WTC11 (cell line): ENCODE results near the gene DGLUCY. TPM values are rescaled to one million over a fixed set of nuclear protein-coding genes. Genes with fewer than 3 reads are reported as not detected.
A peak's percentile ranks its signal among the peaks of the same experiment; 100 is the strongest.

Experiments used
- ATAC-seq: fragments of 200-7000 bp; cut with Tn5 transposase; 2 replicates; pipeline ENCODE4 v1.10.0; 2021; ENCODE audit warnings: mild to moderate bottlenecking, moderate library complexity
- CTCF ChIA-PET: fragments of 300-600 bp; sonication (Branson Sonifier 250); formaldehyde crosslinking; loops from one replicate; lab custom pipeline; 2021; ENCODE audit warnings: antibody characterized with exemption; lab: Charles Lee
- POLR2A ChIA-PET: fragments of 350-600 bp; sonication (Branson Sonifier 250); formaldehyde crosslinking; loops from one replicate; lab custom pipeline; 2021; ENCODE audit warnings: antibody characterized with exemption; lab: Charles Lee
- DNase-seq: peaks from one replicate; pipeline ENCODE4 v3.0.0; 2021; ENCODE audit warnings: low spot score
- H3K27ac Mint-ChIP-seq: 2 replicates; pipeline ENCODE4 v1.8.0; 2021; ENCODE audit warnings: mixed read lengths
- H3K27me3 Mint-ChIP-seq: 2 replicates; pipeline ENCODE4 v1.8.0; 2021; ENCODE audit warnings: low read depth, mild to moderate bottlenecking, moderate library complexity, mixed read lengths
- H3K36me3 Mint-ChIP-seq: 2 replicates; pipeline ENCODE4 v1.8.0; 2021; ENCODE audit warnings: mixed read lengths
- H3K4me1 Mint-ChIP-seq: 2 replicates; pipeline ENCODE4 v1.8.0; 2022; ENCODE audit warnings: mixed read lengths
- H3K4me3 Mint-ChIP-seq: 2 replicates; pipeline ENCODE4 v1.8.0; 2021; ENCODE audit warnings: mild to moderate bottlenecking, moderate library complexity, mixed read lengths
- H3K9me3 Mint-ChIP-seq: 2 replicates; pipeline ENCODE4 v1.8.0; 2021; ENCODE audit warnings: mixed read lengths
- CBFB ChIP-seq: sonication (generic); formaldehyde crosslinking; IDR thresholded peaks from 2 replicates; pipeline ENCODE4 v1.8.1; 2022; ENCODE audit warnings: mild to moderate bottlenecking, low read depth, missing genetic modification reagents
- CREB1 ChIP-seq: sonication (generic); formaldehyde crosslinking; IDR thresholded peaks from 2 replicates; pipeline ENCODE4 v1.8.0; 2023; ENCODE audit warnings: mild to moderate bottlenecking, missing genetic modification reagents
- ELF4 ChIP-seq: sonication (generic); formaldehyde crosslinking; IDR thresholded peaks from 2 replicates; pipeline ENCODE4 v1.8.1; 2022; ENCODE audit warnings: low read depth, mild to moderate bottlenecking, moderate library complexity, missing genetic modification reagents
- ESRRA ChIP-seq: sonication (generic); formaldehyde crosslinking; IDR thresholded peaks from 2 replicates; pipeline ENCODE4 v1.8.1; 2022; ENCODE audit warnings: mild to moderate bottlenecking, missing genetic modification reagents, borderline replicate concordance
- FOXK1 ChIP-seq: sonication (generic); formaldehyde crosslinking; IDR thresholded peaks from 2 replicates; pipeline ENCODE4 v1.8.0; 2022; ENCODE audit warnings: mild to moderate bottlenecking, moderate library complexity, missing genetic modification reagents
- GRHL2 ChIP-seq: fragments of 250-450 bp; sonication (Bioruptor Pico); IDR thresholded peaks from 2 replicates; pipeline ENCODE4 v1.8.0; 2022; ENCODE audit warnings: mild to moderate bottlenecking, moderate library complexity; ENCODE audit not compliant: insufficient replicate concordance, severe bottlenecking
- GTF2I ChIP-seq: fragments of 250-450 bp; sonication (Bioruptor Pico); conservative IDR thresholded peaks from 2 replicates; pipeline ENCODE4 v1.4.0; 2021; ENCODE audit warnings: mild to moderate bottlenecking
- IRF2 ChIP-seq: sonication (generic); formaldehyde crosslinking; IDR thresholded peaks from 2 replicates; pipeline ENCODE4 v1.8.0; 2022; ENCODE audit warnings: low read depth, missing genetic modification reagents, borderline replicate concordance
- JAZF1 ChIP-seq: fragments of 250-450 bp; sonication (Bioruptor Pico); IDR thresholded peaks from 2 replicates; pipeline ENCODE4 v1.9.0; 2021; ENCODE audit warnings: moderate library complexity, mild to moderate bottlenecking, inconsistent platforms
- JUN ChIP-seq: sonication (generic); formaldehyde crosslinking; IDR thresholded peaks from 2 replicates; pipeline ENCODE4 v1.8.0; 2023; ENCODE audit warnings: mild to moderate bottlenecking, missing genetic modification reagents
- NFE2L1 ChIP-seq: sonication (generic); formaldehyde crosslinking; IDR thresholded peaks from 2 replicates; pipeline ENCODE4 v1.8.1; 2023; ENCODE audit warnings: missing genetic modification reagents
- NR2C2 ChIP-seq: sonication (generic); formaldehyde crosslinking; IDR thresholded peaks from 2 replicates; pipeline ENCODE4 v1.8.0; 2022; ENCODE audit warnings: mild to moderate bottlenecking, missing genetic modification reagents
- NR3C1 ChIP-seq: sonication (generic); formaldehyde crosslinking; conservative IDR thresholded peaks from 2 replicates; pipeline ENCODE4 v1.8.1; 2023; ENCODE audit warnings: low read depth, mild to moderate bottlenecking, missing genetic modification reagents
- PREB ChIP-seq: sonication (generic); formaldehyde crosslinking; IDR thresholded peaks from 2 replicates; pipeline ENCODE4 v1.8.1; 2022; ENCODE audit warnings: mild to moderate bottlenecking, missing genetic modification reagents, moderate library complexity, borderline replicate concordance
- RELA ChIP-seq: sonication (generic); formaldehyde crosslinking; IDR thresholded peaks from 2 replicates; pipeline ENCODE4 v1.8.1; 2022; ENCODE audit warnings: missing genetic modification reagents, mild to moderate bottlenecking, borderline replicate concordance
- STAT6 ChIP-seq: sonication (generic); formaldehyde crosslinking; conservative IDR thresholded peaks from 2 replicates; pipeline ENCODE4 v1.8.1; 2023; ENCODE audit warnings: mild to moderate bottlenecking, low read depth, missing genetic modification reagents, moderate library complexity
- TEAD4 ChIP-seq: sonication (generic); formaldehyde crosslinking; IDR thresholded peaks from 2 replicates; pipeline ENCODE4 v1.8.0; 2022; ENCODE audit warnings: mild to moderate bottlenecking, missing genetic modification reagents
- TP53 ChIP-seq: sonication (generic); formaldehyde crosslinking; IDR thresholded peaks from 2 replicates; pipeline ENCODE4 v1.8.1; 2023; ENCODE audit warnings: mild to moderate bottlenecking, missing genetic modification reagents
- ZBTB21 ChIP-seq: sonication (generic); formaldehyde crosslinking; IDR thresholded peaks from 2 replicates; pipeline ENCODE4 v1.8.1; 2023; ENCODE audit warnings: mild to moderate bottlenecking, missing genetic modification reagents, borderline replicate concordance
- ZNF423 ChIP-seq: fragments of 250-450 bp; sonication (Bioruptor Pico); IDR thresholded peaks from 2 replicates; pipeline ENCODE4 v2.1.2; 2022; ENCODE audit warnings: mild to moderate bottlenecking, moderate library complexity
- total RNA-seq: library from RNA; stranded (reverse); gene quantifications from 3 replicates; pipeline ENCODE4 v1.2.3, GENCODE V29; 2021
- TF ChIP-seq, protein P1 (sequence below): fragments of 250-450 bp; sonication (Bioruptor Pico); IDR thresholded peaks from 2 replicates; pipeline ENCODE4 v2.1.2; 2022; ENCODE audit warnings: mild to moderate bottlenecking, moderate library complexity
- TF ChIP-seq, protein P2 (sequence below): fragments of 250-450 bp; sonication (Bioruptor Pico); IDR thresholded peaks from 2 replicates; pipeline ENCODE4 v1.8.0; 2021; ENCODE audit warnings: mild to moderate bottlenecking

Gene DGLUCY
- total RNA-seq, 1 experiment from 2014 or later: 35.4 TPM

- TF ChIP-seq ESRRA (CRISPR knock-in tag): no peak
- TF ChIP-seq, protein P1, sequence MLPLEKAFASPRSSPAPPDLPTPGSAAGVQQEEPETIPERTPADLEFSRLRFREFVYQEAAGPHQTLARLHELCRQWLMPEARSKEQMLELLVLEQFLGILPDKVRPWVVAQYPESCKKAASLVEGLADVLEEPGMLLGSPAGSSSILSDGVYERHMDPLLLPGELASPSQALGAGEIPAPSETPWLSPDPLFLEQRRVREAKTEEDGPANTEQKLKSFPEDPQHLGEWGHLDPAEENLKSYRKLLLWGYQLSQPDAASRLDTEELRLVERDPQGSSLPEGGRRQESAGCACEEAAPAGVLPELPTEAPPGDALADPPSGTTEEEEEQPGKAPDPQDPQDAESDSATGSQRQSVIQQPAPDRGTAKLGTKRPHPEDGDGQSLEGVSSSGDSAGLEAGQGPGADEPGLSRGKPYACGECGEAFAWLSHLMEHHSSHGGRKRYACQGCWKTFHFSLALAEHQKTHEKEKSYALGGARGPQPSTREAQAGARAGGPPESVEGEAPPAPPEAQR (CRISPR knock-in tag): no peak
- TF ChIP-seq ZBTB21 (CRISPR knock-in tag): no peak
- TF ChIP-seq GTF2I: no peak
- TF ChIP-seq NFE2L1: no peak
- TF ChIP-seq CREB1 (CRISPR knock-in tag): no peak
- TF ChIP-seq JUN: no peak
- TF ChIP-seq GRHL2 (CRISPR knock-in tag): no peak
- no peak for TF ChIP-seq NR3C1 (CRISPR knock-in tag)
- TF ChIP-seq RELA: no peak
- CTCF ChIA-PET: interaction anchor here (0.6 to 1.6 kb wide), 2 partner anchors 10 to 195 kb away, joined by 4 to 10 read pairs; no protein-coding TSS in a partner anchor
- H3K9me3 Mint-ChIP-seq: no peaks in the 10 kb centered on the region
Observed at GRCh38 chr14:91163316-91163715, 49.4 kb downstream of the DGLUCY start.

DNA sequence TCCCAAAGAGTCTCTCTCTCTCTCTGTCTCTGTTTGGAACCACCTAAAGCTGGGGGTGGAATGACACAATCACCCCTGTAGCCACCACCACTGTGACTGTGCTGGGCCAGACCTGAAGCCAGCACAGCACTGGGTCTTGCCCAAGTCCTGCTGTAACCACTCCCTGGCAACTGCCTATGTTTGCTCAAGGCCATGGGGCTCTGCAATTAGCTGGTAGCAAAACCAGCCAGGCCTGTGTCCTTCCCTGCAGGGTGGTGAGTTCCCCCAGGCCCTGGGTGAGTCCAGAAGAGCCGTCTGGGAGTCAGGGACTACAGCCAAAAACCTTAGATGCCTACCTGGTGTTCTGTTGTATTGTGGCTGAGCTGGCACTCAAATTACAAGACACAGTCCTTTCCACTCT lies 50.8 kb downstream of the DGLUCY start:
- Mint-ChIP-seq H3K4me1 (no peaks in the 10 kb centered on the region), H3K36me3 (peaks cover 39% of the 10 kb centered on the region), H3K4me3 (no peak overlapping the region), H3K9me3 (no peaks in the 10 kb centered on the region), H3K27ac (peak overlapping the region; percentile 54; the same call in 1 of the 2 replicates), H3K27me3 (no peaks in the 10 kb centered on the region)
- ATAC-seq: no peak
- no peak for DNase-seq
- CTCF ChIA-PET: no interaction called here
- TF ChIP-seq PREB (CRISPR knock-in tag) (no peak), STAT6 (CRISPR knock-in tag) (no peak), GRHL2 (CRISPR knock-in tag) (no peak), FOXK1 (CRISPR knock-in tag) (no peak), CBFB (no peak), ZBTB21 (CRISPR knock-in tag) (no peak), IRF2 (no peak), JUN (no peak), TP53 (CRISPR knock-in tag) (no peak), NR2C2 (CRISPR knock-in tag) (no peak), ELF4 (no peak), TEAD4 (CRISPR knock-in tag) (no peak), JAZF1 (CRISPR knock-in tag) (no peak), ZNF423 (CRISPR knock-in tag) (no peak)
- TF ChIP-seq, protein P2, sequence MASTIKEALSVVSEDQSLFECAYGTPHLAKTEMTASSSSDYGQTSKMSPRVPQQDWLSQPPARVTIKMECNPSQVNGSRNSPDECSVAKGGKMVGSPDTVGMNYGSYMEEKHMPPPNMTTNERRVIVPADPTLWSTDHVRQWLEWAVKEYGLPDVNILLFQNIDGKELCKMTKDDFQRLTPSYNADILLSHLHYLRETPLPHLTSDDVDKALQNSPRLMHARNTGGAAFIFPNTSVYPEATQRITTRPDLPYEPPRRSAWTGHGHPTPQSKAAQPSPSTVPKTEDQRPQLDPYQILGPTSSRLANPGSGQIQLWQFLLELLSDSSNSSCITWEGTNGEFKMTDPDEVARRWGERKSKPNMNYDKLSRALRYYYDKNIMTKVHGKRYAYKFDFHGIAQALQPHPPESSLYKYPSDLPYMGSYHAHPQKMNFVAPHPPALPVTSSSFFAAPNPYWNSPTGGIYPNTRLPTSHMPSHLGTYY (CRISPR knock-in tag): no peak
- POLR2A ChIA-PET: no interaction called here

More at GRCh38 chr14:91163316-91163715, 49.4 kb downstream of the DGLUCY start:
- H3K4me1 Mint-ChIP-seq: no peaks in the 10 kb centered on the region
- POLR2A ChIA-PET: no interaction called here
- peaks cover 38% of the 10 kb centered on the region for H3K36me3 Mint-ChIP-seq
- DNase-seq (no peak), ATAC-seq (no peak)
- no peak overlapping the region for H3K27ac Mint-ChIP-seq
- no peak overlapping the region for H3K4me3 Mint-ChIP-seq
- no peaks in the 10 kb centered on the region for H3K27me3 Mint-ChIP-seq
